NCI-H748 (cell line): Measurements from ENCODE around the gene PATJ.

Experiments used
- DNase-seq: peaks from one replicate; lab custom pipeline; 2025; ENCODE audit not compliant: unreplicated experiment; lab: John Stamatoyannopoulos, UW

Gene PATJ

DNA sequence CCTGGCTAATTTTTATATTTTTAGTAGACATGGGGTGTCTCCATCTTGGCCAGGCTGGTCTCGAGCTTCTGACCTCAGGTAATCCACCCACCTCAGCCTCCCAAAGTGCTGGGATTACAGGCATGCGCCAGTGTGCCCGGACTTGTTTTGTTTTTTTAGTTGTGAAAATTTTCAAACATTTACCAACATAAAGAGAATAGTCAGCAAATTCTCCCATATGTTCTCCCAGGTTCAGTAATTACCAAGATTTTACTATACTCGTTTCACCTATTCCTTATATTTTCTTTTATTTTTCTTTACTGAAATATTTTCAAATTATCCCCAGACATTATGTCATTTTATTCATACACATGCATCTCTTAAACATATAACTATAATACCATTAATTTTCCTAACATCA lies 234.3 kb downstream of the PATJ start:
- DNase-seq: no peak

DNA sequence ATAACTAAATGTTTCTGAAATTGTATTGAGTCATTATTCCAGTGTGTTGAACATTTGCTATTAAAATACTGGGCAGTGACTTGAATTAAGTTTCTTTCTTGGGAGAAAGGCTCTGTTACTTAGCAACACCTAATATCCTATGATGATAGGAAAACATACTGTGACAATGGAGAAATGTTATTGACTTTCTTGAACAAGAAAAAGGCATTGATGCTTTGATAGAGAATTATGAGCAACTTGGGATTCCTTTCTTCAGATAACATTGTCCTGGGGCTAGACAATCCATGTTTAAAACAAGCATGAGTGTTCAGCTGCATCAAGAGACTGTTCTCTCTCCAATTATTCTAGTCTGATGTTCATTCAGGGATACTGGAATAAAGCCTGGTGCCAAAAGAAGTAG lies 236.5 kb downstream of the PATJ start:
- no peak for DNase-seq

DNA sequence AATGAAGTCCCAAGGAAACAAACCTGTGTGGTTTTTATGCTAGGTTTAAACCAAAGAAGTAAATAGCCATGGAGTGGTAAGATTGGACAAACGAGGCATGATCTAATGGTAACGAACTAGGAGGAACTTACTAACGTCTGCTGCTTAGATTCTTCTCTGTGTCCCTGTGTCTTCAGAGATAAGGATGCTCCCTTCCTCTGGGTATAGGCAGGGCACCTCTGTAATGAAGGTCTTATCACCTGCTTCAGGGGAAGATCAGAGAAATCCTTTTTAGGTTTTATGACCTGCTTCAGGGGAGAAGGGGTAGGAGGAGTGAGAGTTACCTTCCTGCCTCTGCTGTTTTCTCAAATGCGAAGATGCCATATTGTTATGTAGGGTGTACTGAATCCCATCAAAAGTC lies 237.4 kb downstream of the PATJ start:
- DNase-seq: no peak

DNA sequence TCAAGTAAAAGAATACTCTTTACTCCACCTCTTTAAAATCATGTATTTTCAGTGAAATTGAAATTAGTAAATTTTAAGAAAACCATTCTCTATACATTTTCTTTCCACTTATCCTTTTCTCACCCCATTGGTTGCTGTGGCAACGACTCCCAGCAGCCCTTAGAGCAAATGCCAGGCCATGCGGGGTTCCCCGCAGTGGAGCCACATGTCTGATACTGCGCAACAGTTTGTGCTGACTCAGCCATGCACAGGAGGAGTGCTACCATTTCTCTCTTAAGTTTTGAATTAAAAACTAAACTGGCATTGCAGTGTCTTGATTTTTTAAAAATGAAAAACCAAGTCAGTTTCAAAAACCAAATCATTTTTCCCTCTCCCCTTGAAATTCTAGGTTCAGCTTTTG lies 238.3 kb downstream of the PATJ start:
- peak; percentile 5 for DNase-seq

DNA sequence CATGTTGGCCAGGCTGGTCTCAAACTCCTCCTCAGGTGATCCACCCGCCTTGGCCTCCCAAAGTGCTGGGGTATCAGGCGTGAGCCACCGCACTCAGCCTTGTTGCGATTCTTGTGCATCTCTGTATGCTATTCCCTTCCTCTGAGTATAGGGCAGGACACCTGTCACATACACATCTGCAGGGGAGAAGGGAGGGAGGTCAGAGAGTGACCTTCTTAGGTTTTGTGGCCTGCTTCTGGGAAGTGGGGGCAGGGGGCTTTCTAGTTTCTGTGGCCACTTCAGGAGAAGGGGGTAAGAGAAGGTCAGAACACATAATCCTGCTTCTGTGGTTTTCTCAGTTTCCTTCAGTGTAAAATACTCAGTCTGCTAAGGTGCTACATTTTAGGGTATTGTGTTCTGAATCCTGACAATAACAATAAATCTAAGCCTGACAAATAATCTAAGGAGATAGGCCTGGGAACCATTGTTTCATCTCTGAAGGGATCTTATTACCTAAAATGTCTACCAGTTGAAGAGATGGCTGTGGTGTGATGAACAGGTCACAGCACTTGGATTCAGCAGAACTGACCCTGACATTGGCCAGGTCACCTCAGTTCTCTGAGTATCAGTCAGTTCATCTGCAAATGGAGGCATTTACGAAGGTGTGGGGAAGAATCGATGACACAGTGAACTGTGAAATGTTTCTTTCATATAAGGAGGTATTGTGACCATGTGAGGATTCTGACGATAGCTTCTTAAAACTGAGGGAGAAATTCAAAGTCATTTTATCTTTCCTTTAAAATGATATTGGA lies 239.8 kb downstream of the PATJ start:
- DNase-seq: no peak

DNA sequence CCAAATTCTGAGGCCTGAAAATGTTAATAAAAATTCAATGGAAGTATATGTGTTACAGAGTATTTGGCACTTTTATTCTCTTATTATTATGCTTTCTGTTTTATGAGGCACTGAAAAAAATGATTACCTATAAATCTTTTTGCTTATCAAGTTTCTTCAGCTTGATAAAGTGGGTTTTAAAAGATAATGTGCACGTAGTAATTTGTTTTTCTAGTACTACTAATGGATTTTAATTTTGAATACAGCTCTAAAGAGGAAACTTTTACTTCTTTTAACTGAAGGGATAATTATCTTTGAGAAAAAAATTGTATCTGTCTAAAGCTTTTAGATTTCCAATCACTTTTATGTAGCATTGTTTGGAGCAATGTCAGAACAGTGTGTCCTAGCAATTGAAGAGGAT lies 241.0 kb downstream of the PATJ start:
- DNase-seq: no peak

DNA sequence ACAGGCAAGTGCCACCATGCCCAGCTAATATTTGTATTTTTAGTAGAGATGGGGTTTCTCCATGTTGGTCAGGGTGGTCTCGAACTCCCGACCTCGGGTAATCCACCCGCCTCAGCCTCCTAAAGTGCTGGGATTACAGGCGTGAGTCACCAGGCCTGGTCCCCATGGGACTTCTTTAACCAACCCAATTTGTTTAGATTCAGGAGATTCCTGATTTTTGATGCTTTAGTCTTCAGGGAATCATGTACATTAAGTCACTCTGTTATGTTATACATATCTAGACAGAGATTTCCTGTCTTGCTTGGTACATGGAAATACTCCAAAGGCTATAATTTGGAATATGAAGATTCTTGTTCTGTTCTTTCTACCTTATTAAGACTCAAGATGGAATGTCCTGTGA lies 250.0 kb downstream of the PATJ start:
- DNase-seq: no peak

DNA sequence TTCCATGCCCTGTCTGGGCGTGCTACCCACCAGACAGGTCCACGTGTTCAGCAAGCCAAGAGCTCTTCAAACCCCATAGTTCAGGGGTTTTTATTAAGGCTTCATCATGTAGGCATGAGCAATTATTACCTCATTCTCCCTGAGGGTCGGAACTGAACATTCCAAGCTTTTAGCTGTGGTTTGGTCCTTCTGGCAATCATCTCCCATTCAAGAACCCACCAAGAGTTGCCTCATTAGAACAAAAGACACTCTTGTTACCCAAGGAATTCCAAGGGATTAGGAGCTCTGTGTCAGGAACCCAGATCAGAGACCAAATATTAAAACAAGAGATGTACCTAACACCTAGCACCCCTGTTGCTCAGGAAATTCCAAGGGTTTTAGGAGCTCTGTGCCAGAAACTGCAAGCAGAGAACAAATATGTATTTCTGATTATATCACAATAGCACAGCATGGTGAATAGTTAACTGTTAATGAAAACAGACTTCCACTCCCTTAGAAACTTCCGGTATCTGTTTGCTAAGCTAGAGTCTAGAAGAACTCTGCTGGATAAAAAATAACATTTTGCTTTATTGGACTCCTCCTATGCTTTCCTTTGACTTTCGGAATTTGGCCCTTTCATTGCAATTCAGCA lies 251.2 kb downstream of the PATJ start:
- no peak for DNase-seq

DNA sequence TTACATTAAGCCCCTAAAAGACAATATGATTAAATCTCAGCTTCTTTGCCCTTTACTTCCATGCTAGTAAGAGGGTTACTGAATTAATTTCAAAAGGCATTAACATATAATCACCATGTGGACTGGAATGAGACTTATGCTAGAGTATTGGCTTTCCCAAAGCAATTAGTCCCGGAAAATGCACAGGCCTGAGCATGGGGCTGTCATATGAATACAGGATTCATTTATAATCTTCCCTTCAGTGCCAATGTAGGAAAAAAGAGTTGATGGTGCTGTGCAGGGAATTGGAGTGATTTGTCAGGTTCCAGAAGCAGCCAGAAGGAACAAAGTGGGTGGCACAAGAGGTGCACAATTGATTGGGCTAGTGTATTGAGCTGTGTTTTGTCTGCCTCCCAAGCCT lies 253.4 kb downstream of the PATJ start:
- no peak for DNase-seq

DNA sequence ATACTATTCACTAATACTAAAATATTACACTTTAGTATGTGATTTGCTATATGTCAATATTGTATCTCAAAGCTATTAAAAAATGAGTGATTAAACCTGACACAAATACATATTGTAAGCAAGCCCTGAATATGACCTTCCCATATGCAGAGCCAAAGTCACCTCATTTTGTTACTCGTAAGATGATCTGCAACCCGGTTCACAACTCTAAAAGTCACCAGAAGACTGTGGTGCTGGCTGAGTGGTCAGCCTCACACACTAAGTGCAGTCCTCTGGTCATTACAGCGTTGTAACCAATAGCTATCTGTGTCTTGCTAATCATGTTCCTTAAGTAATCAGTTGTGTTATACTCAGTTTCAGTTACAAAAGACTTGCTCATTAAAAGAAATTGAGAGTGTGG lies 254.8 kb downstream of the PATJ start:
- no peak for DNase-seq

DNA sequence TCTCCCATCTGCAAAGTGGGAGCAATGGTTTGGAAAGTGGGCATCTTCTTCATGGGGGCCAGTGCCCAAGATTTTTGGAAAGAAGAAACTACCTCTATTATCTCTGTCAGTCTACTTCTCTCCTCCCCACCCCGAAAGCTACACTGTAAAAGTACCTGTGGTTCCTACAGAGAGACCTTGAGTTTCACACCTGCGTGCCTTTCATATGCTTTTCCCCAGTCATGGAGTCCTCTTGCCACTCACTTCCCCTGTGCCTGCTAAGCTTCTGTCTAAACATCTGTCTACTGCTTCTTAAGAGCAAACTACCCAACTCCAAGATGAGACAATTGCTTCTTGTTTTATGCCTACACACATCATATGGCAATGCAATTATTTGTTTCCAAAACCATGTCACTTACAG lies 261.5 kb downstream of the PATJ start:
- no peak for DNase-seq

DNA sequence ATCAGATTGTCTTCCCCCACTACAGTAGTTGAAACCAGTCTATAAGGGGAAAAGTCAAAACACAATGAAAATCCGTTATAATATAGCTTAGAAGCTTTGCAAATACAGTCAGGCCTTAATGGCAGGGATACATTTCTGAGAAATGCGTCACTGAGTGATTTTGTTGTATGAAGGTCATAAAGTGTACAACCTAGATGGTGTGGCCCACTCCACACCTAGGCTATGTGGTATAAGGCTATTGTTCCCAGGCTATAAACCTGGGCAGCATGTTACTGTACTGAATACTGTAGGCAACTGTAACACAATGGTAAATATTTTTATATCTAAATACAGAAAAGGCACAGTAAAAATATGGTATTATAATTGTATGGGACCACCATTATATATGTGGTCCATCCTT lies 264.4 kb downstream of the PATJ start:
- no peak for DNase-seq

DNA sequence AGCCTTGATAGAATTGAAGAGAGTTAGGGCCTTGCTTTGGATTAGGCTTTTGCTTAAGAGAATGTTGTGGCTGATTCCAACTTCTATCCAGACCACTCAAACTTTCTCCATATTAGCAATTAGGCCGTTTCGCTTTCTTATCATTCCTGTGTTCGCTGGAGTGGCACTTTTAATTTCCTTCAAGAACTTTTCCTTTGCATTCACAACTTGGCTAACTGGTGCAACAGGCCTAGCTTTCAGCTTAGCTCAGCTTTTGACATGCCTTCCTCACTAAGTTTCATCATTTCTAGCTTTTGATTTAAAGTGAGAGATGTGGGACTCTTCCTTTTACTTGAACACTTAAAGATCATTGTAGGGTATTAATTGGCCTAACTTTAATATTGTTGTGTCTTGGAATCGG lies 268.7 kb downstream of the PATJ start:
- DNase-seq: no peak

DNA sequence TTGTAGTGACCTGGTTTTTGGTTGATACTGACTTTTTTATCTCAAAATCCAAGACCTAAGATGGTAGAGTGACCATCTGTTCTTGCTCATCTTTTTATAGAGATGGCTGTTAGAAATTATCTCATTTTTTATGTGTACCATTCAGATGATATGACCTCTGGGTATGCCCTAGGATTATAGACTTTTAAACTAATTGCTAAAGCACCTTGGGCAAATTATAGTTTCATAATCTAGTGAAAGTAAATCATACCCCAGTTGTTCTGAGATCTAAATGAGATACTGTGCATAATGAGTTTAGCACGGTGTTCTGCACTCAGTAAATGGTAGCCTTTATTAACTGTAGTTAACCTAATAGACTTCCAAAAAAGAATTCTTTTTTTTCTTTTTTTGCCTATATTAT lies 269.8 kb downstream of the PATJ start:
- no peak for DNase-seq

DNA sequence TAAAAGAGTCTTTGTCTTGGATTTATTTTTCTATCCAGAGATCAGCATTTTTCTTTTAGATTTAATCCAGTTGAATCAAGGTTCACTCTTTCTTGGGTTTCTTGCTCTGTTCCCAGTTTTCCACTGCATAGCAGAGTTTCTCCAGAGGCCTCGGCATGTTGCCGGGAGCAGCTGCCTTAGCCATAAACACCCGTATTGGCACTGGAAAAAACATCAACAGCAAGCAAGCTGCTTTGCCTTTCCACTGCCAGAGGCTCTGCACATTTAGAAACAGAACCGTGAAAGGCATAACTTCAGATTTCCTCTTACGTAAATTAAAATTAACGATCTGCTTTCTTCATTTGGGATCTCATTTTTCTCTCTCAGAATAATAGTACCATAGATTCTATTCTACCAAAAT lies 270.6 kb downstream of the PATJ start:
- DNase-seq: no peak

DNA sequence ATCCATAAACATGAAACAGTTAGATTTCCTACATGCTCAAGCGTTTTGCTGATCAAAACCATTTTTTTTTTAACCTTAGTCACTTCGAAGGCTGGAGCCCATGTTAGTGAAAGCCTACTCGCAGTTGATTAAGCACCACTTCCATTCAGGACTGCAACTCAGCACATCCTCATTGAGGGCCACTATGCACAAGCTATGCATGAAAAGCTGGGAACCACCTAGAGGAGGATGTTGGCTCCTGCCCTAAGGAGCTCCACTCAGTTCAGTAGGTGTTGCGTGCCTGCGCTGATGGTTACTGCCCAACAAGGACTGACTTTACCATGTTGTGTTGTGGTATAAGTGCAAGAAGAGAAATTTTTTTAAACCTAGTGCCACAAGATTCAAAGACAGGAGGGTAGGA lies 271.0 kb downstream of the PATJ start:
- DNase-seq: no peak

DNA sequence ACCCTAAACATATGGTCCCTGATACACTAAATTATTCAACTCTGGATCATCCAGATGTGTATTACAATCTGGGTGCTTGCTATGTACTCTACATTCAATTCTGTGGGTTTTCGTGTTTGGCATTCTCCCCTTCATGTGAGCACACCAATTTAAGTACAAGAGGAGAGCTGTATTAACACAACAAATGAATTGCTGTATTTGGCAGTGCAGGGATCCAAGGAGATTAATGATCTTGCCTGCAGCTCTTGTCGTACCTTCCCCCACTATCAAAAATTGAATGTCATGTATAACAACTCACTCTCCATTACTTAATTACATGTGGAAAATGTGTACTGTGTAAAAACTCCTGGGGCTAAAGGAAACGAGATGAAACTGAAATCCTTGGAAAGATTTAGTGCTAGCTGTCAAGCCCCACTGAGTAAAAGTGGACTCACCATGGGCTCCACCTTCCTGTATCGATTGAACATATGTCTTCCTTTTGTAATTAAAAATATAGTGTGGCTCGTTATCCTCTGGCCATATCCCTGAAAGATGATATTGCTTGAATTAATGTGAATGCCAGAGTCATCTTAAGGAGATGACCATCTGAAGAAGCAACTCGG lies 280.2 kb downstream of the PATJ start:
- DNase-seq: no peak

DNA sequence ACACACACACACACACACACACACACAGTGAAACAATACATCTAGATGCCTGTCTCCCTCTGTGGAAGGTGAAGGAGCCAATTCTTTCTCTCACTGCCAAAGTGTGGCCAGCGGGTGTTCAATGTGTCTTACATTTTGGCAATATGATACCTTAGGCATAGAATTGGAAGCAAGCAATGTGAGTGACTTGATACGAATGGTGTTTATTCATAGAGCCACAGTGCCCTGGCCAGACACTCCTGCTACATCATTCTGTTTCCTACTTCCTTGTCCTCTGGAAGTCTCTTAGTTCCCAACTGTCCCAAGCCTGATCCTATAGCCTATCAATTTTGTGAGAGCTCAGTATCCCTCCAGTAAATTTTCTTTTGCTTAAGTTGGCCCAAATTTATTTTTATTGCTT lies 282.4 kb downstream of the PATJ start:
- DNase-seq: no peak

DNA sequence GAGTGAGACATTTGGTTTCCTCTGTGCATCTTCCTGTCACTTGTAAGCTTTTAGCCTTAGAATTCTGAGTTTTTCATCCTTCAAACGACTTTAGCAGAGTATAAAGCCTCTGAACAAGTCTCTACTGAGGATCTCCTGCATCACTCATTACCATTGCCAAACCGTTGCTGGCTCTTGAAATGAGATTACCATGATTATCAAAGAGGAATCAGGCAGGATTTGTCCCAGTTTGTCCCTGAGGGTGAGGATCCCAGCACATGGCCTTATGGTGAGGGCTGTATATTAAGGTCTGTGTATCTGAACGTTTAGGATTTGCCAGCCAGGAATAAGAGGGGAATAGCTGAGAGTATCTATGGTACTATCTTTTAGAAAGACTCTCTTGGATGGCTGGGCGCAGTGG lies 282.9 kb downstream of the PATJ start:
- DNase-seq: no peak

DNA sequence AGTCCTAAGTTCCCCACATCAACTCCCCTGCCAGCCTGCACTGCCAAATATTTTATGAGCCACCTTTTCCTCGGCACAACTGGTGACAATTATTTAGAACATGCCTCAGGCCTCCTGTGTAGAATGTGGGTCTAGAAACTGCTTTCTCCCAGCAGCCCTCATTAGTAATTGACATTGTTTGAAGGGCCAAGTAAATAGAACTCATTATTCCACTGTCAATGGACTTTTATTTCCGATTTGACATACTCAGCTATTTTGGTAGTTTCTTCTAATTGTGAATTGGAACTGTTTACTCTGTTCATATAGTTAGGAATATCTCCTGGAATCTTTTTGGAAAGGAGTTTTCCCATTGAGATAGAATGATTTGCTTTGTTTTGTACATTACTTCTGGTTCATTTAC lies 283.6 kb downstream of the PATJ start:
- DNase-seq: no peak

DNA sequence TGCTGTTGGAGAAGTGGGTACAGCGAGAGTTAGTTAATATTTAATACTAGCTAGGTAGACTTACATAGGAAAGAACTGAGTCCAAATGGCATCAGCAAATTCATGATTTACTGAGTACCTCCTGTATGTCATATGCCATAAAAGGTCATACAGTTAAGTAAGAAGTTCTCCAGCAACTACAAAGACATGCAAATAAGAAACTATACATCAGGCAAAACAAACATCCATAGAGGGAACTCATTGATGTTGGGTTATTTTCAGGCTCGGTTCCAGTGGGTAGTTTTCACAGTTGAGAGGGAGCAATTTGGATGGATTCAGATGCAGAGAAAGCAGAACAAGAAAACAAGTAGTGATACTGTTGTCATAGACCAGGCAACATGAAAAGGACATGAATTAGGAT lies 287.4 kb downstream of the PATJ start:
- no peak for DNase-seq

DNA sequence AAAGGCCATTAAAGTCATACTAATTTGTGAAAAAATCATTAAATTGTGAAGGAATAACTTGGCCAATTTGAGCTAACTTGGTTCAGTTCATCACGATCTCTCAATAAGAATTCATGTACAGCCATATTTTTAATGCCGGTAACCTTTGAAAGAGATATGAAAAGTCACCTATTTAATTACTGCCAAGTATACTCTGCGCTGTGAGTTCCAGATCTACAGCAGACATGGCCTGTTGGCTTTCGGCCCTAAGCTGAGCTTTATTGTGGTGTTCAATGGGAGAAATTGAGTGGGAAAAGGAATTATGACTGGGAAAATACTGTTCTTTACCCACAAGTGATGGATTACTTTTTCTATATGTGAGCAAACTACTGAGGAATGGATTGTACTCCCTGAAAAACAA lies 292.5 kb downstream of the PATJ start:
- no peak for DNase-seq

DNA sequence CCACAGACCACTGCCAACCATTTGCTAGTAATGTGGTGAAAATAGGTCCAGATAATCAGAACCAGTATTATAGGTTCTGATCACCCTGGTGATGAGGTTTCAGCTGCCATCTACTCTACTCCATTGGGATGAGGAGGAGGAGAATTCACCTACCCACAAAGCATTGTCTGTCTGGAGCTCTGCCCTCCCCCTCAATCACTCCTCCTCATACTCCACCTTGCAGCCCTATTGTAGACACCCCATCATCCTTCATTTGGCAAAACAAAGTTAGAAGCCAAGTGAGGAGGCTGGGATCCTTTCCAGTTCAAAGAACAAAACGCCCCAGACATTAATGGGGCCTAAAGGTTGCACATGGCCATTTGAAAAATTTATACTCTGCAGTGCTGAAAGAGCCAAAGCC lies 295.0 kb downstream of the PATJ start:
- no peak for DNase-seq
